Activated CD4-positive, alpha-beta T cell treated with anti-CD3 and anti-CD28 coated beads, Interleukin-2, amount 50 U/mL, for 16 hours (primary cell): ENCODE results near the gene GCNA.

ENCODE experiments used
- DNase-seq: peaks from one replicate; pipeline ENCODE4 v3.0.0-alpha.2; 2020

Gene GCNA

DNA sequence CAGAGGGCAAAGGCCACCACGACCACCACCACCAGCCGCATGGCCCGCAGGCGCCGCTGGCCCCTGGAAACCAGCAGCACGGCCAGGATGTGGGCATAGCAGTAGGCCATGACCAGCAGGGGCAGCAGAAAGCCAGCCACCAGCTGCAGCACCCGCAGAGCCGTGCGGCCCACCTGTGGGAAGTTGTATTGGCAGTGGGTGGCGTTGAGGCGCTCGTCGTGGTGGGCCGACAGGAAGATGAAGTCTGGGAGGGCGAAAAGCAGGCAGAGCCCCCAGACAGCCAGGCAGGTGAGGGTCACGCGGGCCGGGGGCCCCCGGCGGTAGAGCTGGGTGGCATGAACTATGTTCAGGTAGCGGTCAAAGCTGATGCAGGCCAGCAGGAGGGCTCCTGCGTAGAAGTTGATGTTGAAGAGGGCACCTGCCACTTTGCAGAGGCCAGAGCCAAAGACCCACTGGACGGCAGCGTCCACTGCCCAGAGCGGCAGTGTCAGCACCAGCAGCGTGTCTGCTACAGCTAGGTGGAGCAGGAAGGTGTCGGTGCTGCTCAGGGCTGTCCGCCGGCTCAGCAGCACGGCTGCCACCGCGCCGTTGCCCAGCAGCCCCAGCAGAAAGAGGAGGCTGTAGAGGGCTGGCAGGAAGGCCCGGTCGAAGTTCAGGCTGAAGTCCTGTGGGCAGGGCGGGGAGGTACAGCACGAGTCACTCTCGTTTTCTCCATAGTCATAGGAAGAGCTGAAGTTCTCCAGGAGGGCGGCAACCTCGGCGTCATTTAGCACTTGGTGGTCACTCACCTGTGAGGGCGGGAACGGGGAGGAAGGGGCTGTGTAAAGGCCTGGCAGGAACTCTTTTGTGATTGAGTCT is 38.7 kb downstream of the GCNA start:
- DNase-seq = peak; percentile 33

GRCh38 chrX:71617742-71618141 is 39.5 kb downstream of the GCNA start:
- no peak for DNase-seq

DNA sequence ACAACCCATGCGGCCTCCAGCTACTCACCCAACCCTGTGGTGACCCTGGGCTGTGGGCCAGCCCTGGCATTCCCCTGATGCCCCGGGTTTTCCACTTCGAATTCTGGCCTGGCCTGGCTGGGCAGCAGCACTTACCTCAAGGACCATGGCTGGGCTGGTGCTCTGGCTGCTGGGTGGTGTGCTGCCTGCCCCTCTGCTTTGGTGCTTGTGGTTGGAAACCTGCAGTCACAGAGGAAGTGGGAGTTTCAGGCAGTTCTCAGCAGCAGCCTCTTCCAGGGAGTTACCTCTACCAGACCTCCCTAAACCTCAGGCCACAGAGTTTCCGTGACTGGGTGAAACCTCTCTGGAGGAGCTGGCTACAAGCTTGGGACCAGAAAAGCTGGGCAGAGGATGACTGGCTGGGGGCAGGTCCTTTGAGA is 40.1 kb downstream of the GCNA start, which contains the start of gene CXCR3:
TSS of gene CXCR3 (minus strand) at position 209 of the 419 bp plus-strand sequence. CDS start at position 147, 62 bp downstream.
- peak; percentile 91 for DNase-seq

GRCh38 chrX:71618787-71619186 is 40.5 kb downstream of the GCNA start:
- no peak for DNase-seq

DNA sequence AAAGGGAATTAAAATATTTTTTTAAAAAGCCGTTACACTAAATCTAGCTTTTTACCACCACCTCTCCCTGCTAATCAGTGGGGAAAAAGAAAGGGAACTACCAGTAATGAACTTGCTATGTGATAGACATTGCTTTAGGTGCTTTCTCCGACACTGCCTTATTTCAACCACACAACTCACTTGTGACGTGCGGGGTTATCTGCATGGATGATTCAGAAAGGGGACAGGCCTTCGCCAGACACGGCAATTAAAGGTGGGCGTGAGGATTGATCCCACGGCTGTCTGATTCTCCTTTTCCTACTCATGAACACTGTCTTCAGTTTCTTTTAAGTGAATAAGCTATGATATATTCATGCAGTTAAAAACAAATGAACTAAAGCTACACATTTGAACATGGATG is 41.0 kb downstream of the GCNA start:
- DNase-seq = peak; percentile 55

DNA sequence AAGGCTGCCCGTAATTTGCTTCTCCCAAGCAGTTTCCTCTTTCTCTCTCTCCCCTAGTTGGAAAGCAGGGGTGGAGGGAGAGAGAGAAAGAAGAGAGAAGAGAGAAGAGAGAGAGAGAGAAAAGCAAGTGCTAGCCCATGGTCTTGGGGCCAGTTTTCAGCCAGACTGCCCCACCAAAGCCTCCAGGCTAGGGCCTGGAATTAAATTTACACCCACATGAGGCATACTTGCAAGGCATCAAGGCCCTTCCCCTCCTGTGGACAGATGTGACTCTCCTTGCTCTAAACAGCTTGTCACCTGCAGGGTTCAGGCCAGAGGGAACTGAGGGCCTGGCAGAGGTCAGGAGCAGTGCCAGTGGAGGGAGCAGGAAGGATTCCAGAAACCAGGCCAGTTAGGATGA is 41.7 kb downstream of the GCNA start:
- DNase-seq = no peak

DNA sequence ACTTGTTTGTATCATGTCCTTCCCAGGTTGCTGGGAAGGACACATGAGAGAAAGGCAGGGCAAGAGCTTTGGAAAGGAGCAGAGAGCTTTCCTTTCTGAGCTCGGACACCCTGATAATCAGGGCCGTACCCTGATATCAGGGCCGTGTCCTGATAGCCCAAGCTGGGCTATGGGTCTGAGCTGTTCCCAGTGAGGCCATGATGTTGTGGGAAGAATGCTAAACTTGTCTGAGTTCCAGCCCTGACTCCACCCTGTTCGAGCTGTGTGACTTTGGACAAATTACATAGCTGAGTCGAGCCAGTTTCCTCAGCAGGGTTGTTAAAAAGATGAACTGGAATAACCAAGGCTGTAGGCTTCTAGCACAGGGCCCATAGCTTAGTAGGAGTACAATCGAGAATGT is 43.4 kb downstream of the GCNA start:
- DNase-seq = no peak

DNA sequence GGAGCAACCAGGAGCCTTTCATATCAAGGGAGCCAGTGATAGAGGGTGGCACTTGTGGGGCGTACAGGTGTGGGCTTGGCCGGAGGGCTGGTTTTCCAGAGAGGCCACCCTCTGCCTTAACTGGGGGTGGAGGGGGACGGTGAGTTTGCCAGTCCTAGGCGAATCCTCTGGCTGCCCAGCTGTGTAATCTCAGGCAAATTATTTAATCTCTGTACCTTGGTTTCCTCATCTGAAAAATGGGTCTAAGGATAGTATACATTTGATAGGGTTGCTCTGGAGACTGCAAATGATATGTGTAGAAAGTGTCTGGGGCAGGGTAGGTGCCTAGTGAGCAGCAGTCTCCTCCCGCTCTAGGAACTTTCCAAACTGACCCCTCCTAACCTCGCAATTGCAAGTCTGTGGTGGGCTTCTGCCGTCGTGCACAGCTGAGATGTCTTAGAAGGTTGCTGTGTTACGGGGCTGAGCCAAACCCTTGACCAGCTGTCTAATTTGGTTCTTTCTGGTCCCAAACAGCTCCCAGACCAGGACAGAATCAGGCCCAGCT is 43.9 kb downstream of the GCNA start:
- no peak for DNase-seq

- peak; percentile 91 for DNase-seq
Observed at GRCh38 chrX:71622576-71623450, 44.6 kb downstream of the GCNA start.

GRCh38 chrX:71623714-71624113 is 45.5 kb downstream of the GCNA start:
- no peak for DNase-seq

DNA sequence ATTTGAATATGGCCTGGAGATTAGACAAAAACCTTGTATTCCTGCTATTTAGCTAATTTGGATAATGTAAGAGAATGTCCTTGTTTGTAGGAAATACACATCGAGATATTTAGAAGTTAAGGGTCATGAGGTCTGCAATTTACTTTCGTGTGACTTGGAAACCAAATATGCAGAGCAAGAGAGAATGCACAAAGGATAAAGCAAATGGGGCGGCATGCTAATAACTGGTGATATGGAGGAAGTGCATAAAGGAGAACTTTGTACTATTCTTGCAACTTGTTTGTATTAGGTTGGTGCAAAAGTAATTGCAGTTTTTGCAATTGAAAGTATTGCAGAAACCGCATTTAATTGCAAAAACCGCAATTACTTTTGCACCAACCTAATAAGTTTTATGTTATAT is 47.2 kb downstream of the GCNA start:
- no peak for DNase-seq

DNA sequence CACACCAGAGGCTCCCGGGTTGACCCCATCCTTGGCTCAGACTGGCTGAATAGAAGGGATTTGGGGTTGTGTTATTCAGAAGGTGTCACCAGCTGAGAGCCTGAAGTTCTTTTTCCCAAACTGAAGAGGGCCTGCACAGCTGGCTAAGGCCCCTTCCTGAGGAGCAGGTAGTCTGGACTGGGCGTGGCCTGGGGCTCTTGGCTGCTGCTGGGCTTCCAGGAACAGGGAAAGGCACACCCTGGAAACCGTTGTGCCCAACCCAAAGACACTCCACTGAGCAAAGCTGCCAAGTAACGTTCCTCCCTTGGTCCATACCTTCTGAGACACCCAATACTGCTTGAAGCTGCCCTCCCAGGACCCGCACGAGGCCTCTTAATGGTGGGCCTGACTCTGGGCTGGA is 48.3 kb downstream of the GCNA start:
- DNase-seq = no peak

DNA sequence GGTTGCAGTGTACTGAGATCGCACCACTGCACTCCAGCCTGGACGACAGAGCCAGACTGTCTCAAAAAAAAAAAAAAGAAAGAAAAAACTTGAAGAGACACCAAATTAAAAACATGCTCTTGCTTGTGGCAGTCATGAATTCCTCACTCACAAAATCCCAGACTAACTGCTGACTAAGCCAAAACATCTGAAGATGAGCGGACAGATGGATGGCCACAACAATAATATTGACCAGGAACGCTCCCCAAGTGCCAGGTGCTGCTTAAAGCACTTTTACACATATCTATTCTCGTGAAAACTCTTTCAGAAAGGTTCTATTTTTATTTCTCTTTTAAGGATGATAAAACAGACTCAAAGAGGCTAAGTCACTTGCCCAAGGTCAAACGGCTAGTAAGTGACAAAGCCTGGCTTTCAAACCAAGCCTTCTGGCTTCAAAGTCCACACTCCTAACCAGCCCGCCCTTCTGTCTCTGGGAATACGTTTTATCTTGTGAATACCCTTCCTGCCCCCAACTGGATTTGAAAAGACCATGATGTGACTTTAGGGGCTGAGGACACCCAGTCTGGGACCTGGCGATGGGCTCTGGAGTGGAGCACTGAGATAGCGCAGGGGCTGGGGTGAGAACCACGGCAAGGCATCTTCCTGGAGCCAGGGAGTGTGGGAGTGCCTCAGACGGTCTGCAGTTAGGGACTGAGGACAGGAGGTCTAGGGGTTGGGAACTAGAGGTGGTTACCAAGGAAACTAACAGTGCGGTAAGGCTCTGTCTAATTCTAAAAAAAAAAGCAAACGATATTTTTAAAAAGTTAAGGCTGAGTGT is 49.6 kb downstream of the GCNA start:
- no peak for DNase-seq

DNA sequence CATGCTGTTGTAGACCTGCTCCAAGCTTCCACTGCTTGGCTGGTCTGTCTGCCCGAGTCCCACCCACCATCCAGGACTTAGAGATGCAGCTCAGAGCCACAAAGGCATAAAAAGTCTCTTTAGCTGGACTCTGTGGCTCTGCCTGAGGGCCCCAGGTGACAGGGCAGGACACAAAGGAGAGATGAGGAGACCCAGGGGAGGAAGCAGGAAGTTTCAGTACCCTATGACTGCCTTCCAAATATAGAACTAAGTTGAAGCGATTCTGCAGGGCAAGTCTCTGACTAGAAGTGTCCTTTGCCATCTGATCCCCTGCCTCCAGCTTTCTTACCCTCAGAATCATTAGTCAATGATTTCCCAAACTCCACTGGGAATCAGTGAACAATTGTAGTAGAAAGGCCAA is 51.2 kb downstream of the GCNA start:
- DNase-seq = no peak

DNA sequence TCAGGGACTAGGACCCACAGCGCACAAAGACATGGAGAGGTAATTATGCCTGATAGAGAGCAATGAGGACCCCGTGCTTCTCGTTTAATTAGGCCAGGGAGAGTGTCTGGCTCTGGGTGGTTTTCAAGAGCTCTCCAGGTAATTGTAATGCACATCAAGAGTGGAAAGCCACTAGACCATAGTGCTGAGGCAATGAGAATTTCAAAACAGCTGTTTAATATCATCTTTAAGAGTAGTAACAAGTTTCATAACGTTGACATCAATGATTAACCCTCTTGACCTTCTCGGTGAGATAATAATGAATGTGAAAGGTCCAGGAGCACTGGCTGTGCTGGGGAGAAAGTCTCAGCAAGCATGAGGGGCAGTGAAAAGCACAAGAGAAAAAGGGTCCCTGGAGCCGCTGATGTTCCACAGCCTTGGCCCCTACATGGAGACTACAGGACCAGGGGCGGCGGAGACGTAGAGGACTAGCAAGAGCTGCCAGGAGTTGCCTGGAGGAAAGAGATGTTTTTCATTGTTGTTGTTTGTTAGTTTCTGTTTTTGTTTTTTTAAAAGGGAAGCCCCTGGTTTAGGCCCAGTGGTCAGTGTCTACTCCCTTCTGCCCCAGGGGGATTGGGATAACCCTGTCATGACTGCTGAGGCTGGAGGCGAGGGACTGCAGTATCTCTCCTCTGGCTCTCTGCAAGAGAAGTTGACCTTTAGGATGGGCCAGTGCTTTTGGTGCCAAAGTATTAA is 54.9 kb downstream of the GCNA start:
- no peak for DNase-seq

- DNase-seq = no peak
Observed at GRCh38 chrX:71634366-71634765, 56.1 kb downstream of the GCNA start.

GRCh38 chrX:71636438-71637252 is 58.4 kb downstream of the GCNA start:
- DNase-seq = no peak

GRCh38 chrX:71637253-71637618 is 59.0 kb downstream of the GCNA start:
- no peak for DNase-seq

GRCh38 chrX:71637848-71638247 is 59.6 kb downstream of the GCNA start:
- DNase-seq = peak; percentile 45

- peak; percentile 33 for DNase-seq
Observed at GRCh38 chrX:71638409-71638808, 60.2 kb downstream of the GCNA start.

GRCh38 chrX:71640002-71640401 is 61.8 kb downstream of the GCNA start:
- DNase-seq = no peak
